Osteocyte (in vitro differentiated cells): ENCODE measurements around the gene DPP6. TPM values are rescaled to one million over a fixed set of nuclear protein-coding genes. Genes with fewer than 3 reads are reported as not detected.
"Not testable (repeated sequence)": the region's sequence is repeated elsewhere in the genome, so short reads cannot be mapped to it uniquely, and the experiment has no call there.

Experiments used
- DNase-seq: peaks from one replicate; pipeline ENCODE4 v3.0.0; 2021; ENCODE audit warnings: mixed read lengths; ENCODE audit not compliant: unreplicated experiment; ENCODE audit errors: extremely low spot score
- H3K27ac Mint-ChIP-seq: one replicate; pipeline ENCODE4 v1.8.0; 2021; ENCODE audit warnings: mild to moderate bottlenecking, mixed read lengths; ENCODE audit not compliant: unreplicated experiment
- H3K27me3 Mint-ChIP-seq: one replicate; pipeline ENCODE4 v1.8.0; 2021; ENCODE audit warnings: mixed read lengths; ENCODE audit not compliant: unreplicated experiment
- H3K36me3 Mint-ChIP-seq: one replicate; pipeline ENCODE4 v1.8.0; 2021; ENCODE audit warnings: mixed read lengths; ENCODE audit not compliant: unreplicated experiment
- H3K4me1 Mint-ChIP-seq: one replicate; pipeline ENCODE4 v1.8.0; 2021; ENCODE audit warnings: mixed read lengths; ENCODE audit not compliant: unreplicated experiment
- H3K4me3 Mint-ChIP-seq: one replicate; pipeline ENCODE4 v1.8.0; 2021; ENCODE audit warnings: mild to moderate bottlenecking, moderate library complexity, mixed read lengths; ENCODE audit not compliant: unreplicated experiment
- H3K9me3 Mint-ChIP-seq: one replicate; pipeline ENCODE4 v1.8.0; 2021; ENCODE audit warnings: mixed read lengths; ENCODE audit not compliant: unreplicated experiment
- total RNA-seq: library from RNA; stranded (reverse); gene quantifications from 2 replicates; pipeline ENCODE4 v1.2.1, GENCODE V29; 2021

DPP6 gene
- total RNA-seq, 1 donor from 2014 or later = not detected

DNA sequence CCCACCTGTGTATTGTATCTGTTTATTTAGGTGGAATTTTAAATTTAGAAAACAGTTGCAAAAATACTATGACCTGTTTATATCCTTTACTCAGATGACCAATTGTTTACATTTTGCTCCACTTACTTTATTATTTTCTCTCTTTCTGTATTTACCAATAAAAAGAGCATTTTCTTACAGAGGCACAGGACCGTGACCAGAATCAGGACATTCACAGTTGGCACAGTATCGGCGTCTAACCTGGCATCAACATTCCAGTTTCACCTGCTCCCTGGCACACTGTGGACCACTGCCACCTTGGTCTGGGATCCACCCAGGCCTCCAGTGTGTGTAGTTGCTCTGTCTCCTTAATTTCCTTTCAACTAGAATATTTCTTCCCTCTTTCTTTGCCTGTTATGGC, 39.9 kb downstream of the DPP6 start:
- H3K9me3 Mint-ChIP-seq, H3K36me3 Mint-ChIP-seq, H3K27ac Mint-ChIP-seq, H3K4me1 Mint-ChIP-seq, H3K4me3 Mint-ChIP-seq, H3K27me3 Mint-ChIP-seq, DNase-seq: not testable (repeated sequence)

DNA sequence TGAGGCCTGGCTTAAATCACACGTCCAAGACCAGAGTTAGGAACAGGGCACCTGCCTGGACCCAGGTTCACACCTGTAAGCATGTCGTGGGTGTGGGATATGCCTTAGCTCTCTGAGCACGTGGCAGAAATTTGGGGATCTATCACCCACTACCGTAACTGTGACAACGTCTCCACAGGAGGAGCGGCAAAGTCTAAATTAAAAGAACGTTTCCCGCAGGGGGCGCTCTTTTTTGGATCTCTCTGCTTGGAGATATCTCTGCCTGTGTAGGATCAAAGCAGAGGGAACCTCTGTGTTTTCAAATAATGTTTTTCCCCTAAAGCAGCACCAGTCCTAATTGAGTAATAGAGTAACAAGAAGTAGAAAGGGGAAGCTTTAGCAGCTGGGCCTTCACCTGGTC, 43.0 kb downstream of the DPP6 start:
- not testable (repeated sequence) for H3K9me3 Mint-ChIP-seq, H3K4me1 Mint-ChIP-seq, DNase-seq, H3K4me3 Mint-ChIP-seq, H3K27me3 Mint-ChIP-seq, H3K36me3 Mint-ChIP-seq, H3K27ac Mint-ChIP-seq

DNA sequence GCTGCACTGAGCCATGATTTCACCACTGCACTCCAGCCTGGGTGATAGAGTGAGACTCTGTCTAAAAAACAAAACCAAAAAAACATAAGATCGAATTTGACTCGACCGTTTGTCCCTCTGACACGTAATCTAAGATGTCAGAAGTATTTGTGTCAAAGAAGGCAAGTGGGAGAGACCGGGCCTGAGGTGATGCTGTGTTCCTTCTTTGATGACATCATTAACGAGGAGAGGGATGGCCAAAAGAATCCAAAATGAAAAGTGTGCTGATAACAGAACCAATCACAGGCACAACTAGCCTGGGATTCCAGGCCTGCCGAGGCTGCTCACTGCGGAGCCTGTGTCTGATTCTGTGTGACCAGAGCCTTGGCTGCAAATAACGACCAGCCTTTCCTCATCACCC, 52.9 kb downstream of the DPP6 start:
- not testable (repeated sequence) for H3K27ac Mint-ChIP-seq, H3K4me1 Mint-ChIP-seq, DNase-seq, H3K27me3 Mint-ChIP-seq, H3K36me3 Mint-ChIP-seq, H3K4me3 Mint-ChIP-seq
- peaks cover 31% of the 10 kb centered on the region for H3K9me3 Mint-ChIP-seq

DNA sequence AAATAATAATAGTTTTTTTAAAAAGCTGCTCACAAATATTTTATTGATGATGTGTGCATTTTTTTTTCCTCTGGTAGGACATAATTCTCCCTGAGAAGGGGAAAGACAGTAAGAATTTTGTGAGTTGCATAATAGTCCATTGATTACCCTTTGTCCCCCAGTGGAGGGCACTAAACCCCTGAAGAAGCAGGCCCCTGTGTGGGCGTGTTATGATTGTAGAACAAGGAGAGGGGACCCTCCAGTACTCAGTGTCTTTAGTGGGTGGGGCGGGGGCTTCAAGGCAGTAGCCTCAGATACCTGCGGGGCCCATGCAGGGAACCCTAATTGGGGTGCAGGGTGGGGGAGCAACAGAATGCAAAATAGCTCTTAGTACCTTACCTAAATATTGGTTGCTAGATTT, 57.4 kb downstream of the DPP6 start:
- H3K4me3 Mint-ChIP-seq, H3K27ac Mint-ChIP-seq, H3K4me1 Mint-ChIP-seq, H3K36me3 Mint-ChIP-seq, DNase-seq, H3K27me3 Mint-ChIP-seq: not testable (repeated sequence)
- H3K9me3 Mint-ChIP-seq = peaks cover 29% of the 10 kb centered on the region

DNA sequence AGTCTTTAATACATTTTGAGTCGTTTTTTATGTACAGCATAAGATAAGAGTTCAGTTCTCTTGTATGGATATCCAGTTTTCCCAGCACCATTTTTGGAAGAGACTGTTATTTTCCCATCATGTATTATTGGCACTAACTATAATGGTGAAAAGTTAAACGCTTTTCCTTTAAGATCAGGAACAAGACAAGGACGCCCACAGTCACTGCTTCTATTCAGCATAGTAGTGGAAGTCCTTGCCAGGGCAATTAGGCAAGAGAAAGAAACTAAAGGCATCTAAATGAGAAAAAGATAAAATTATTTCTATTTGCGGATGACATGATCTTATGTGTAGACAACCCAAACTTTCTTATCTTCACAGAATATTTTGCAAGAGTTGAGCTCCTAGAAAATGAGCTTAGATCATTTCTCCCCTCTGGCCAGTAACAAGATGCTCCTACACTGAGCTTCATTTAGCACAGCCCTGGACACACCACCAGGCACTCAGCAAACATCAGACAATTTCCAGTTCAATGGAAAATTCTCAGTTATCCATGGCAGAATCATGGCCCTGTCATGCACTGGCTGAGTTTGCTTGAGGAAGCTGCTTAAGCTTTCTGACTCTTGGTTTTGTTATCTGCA, 61.6 kb downstream of the DPP6 start:
- H3K4me3 Mint-ChIP-seq, H3K27me3 Mint-ChIP-seq, H3K27ac Mint-ChIP-seq, H3K4me1 Mint-ChIP-seq, H3K36me3 Mint-ChIP-seq, DNase-seq: not testable (repeated sequence)
- peaks cover 19% of the 10 kb centered on the region for H3K9me3 Mint-ChIP-seq

DNA sequence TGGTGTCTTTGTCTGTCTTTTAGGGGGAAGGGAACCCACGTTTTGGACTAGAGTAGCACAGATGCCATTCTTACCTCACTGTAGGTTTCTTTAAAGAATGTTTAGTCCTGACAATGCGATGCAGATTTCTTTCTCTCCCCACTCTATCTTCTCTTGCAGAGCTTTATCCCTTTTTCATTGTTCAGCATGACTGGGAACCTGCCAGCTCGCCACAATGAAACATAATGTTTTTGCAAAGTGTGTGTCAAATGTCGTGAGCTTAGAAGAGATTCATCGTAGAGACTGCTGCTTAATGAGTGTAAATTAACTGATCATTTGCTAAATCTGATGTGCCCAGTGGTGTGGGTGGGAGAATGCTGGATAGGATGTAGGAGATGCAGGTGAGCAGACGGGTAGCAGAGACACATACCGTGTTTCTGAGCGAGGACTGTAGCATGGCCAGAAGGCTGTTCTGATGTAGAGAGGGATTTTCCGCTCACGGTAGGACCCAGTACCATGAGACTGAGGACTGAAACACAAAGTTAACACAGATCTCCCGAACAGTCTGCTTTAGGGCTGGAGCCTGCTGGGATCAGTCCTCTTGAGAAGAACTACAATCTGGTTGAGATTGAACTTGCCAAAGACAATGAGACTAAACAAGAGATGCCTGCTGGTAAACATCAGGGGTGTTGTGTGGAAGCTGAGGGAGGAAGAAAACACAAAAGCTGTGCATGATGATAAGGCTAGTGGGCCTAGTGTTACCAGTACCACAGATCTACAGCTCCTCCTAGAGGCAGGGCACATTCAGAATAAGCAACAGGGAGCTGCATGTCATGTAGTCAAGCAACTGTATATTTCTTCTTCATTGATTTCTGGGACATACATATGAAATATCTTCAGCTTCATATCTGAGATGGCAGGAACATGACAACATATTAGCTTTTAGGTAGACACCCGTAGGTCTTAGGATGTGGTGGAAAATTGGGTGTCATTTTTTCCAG, 65.5 kb downstream of the DPP6 start:
- H3K27me3 Mint-ChIP-seq, DNase-seq, H3K4me3 Mint-ChIP-seq, H3K27ac Mint-ChIP-seq, H3K36me3 Mint-ChIP-seq, H3K4me1 Mint-ChIP-seq: not testable (repeated sequence)
- H3K9me3 Mint-ChIP-seq = peaks cover 23% of the 10 kb centered on the region

DNA sequence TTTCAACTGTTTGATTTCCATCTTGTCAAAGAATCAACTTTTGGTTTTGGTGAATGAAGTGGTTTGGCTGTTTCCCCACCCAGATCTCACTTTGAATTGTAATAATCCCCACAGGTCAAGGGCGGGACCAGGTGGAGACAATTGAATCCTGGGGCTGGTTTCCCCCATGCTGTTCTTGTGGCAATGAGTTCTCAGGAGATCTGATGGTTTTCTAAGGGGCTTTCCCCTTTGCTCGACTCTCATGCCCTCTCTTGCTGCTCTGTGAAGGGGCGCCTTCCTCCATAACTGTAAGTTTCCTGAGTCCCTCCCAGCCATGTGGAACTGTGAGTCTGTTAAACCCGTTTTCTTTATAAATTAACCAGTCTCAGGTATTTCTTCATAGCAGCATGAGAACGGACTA, 68.6 kb downstream of the DPP6 start:
- not testable (repeated sequence) for DNase-seq, H3K36me3 Mint-ChIP-seq, H3K27me3 Mint-ChIP-seq, H3K4me3 Mint-ChIP-seq, H3K4me1 Mint-ChIP-seq, H3K27ac Mint-ChIP-seq
- H3K9me3 Mint-ChIP-seq = peaks cover 22% of the 10 kb centered on the region

DNA sequence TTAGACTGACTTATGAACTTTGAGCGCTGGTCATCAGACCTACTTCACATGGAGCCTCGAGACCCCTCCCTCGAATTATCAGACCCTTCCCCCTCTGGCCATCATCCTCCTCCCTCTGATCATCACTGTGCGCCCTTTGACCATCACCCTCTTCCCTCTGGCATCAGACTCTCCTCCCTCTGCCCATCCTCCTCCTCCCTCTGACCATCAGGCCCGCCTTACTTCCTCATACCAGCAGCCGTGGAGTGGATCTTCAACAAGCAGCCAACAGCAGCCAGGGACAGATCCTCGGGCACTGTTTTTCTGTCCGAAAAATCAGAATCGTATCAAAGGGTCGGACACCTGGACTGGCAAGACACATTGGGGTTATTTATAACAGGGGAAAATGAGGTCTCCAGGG, 70.5 kb downstream of the DPP6 start:
- not testable (repeated sequence) for H3K4me1 Mint-ChIP-seq, H3K27ac Mint-ChIP-seq, H3K36me3 Mint-ChIP-seq, H3K27me3 Mint-ChIP-seq, DNase-seq, H3K4me3 Mint-ChIP-seq
- H3K9me3 Mint-ChIP-seq = peaks cover 22% of the 10 kb centered on the region

DNA sequence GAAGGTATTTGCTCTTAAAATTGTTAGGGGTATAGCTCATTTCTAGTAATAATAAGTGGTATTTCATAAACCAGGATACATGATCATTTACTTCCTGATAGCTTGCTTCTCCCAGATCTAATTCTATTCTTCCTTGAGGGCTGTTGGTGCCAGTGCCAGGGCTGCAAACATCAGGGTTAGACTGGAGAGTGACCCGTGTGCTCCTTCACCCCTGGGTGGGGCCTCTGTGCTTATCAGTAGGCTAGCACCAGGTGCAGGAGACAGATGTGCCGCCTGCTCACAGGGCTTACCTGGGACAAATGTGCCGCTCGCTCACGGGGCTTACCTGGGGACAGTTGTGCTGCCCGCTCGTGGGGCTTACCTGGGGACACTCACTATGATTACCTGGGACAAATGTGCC, 71.2 kb downstream of the DPP6 start:
- not testable (repeated sequence) for H3K4me3 Mint-ChIP-seq, DNase-seq, H3K27ac Mint-ChIP-seq, H3K36me3 Mint-ChIP-seq, H3K4me1 Mint-ChIP-seq, H3K27me3 Mint-ChIP-seq
- H3K9me3 Mint-ChIP-seq = peaks cover 19% of the 10 kb centered on the region

DNA sequence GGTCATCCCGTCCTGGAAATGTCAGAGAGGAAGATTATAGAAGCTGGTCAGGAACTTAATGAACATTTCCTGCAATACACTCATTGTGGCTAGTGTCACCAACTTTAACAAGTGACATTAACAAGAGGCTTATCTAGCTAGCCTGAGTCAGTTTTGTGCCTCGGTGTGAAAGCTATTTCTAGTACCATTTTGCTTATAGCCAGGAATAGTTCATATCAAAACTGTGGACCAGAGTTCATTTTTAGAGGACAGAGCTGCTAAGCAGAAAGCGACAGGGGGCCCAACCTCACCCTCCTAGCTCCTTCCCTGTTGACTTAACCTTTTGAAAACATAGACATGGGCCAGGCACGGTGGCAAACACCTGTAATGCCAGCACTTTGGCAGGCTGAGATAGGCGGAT, 76.9 kb downstream of the DPP6 start:
- not testable (repeated sequence) for H3K4me1 Mint-ChIP-seq, H3K27ac Mint-ChIP-seq, H3K4me3 Mint-ChIP-seq, H3K27me3 Mint-ChIP-seq, H3K36me3 Mint-ChIP-seq, DNase-seq
- H3K9me3 Mint-ChIP-seq = peaks cover 14% of the 10 kb centered on the region

DNA sequence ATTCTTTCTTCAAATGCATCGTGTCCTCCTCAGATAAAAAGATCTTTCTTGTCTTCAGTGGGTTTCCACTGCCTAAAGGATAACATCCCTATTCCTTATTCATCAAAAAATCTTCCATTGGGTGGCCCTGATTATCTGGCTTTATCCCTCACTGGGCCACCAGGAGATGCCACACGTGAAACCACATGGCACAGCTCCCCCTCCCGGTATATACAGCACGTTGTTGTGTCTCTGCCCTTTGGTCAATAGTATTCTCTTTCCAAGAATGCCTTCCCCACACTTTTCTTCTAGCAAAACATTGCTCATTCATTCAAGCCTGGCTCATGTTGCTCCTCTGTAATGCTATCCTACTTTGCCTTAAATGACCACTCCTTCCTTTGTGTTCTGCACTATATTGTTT, 80.4 kb downstream of the DPP6 start:
- H3K36me3 Mint-ChIP-seq, DNase-seq, H3K4me1 Mint-ChIP-seq, H3K27me3 Mint-ChIP-seq, H3K4me3 Mint-ChIP-seq, H3K27ac Mint-ChIP-seq: not testable (repeated sequence)
- peaks cover 15% of the 10 kb centered on the region for H3K9me3 Mint-ChIP-seq

DNA sequence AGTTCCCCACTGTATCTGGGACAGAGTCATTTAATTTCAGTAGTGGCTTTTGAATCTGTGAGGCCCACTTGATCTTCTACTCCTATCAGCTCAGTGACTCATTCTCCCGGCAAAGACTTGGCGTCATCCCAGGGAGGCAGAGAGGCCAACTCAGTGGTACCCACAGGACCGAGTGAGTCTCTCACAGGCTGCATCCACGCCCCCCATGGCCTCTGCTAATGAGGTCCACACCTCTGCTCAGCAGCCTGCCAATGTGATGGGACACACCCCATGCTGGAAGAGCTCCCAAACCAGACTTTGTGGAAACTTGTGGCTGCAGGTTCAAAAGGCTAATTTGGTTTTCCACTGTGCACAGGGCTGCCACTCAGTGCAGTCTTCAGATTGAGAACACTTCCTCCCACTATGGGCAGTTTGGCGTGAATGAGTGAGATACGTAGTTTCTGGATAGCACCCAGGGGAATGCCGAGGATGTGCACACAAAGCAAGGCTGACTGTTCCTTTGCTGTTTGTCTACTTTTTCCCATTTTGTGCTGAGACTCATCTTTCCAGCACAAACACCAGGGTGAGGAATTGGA, 81.6 kb downstream of the DPP6 start:
- not testable (repeated sequence) for H3K36me3 Mint-ChIP-seq

More for the DNA sequence above, 81.6 kb downstream of the DPP6 start:
- H3K27me3 Mint-ChIP-seq, H3K4me1 Mint-ChIP-seq, H3K27ac Mint-ChIP-seq, H3K4me3 Mint-ChIP-seq, DNase-seq: not testable (repeated sequence)
- peaks cover 15% of the 10 kb centered on the region for H3K9me3 Mint-ChIP-seq
